BJ (cell line): ENCODE measurements around the gene TP53I11. TPM values are rescaled to one million over a fixed set of nuclear protein-coding genes. Genes with fewer than 3 reads are reported as not detected.

Experiments
- CTCF ChIA-PET: fragments of 350-600 bp; formaldehyde crosslinking; extraction: SDS; loops from one replicate; lab custom pipeline; 2021; ENCODE audit warnings: antibody characterized with exemption, inconsistent platforms; lab: Yijun Ruan, JAX
- POLR2A ChIA-PET: fragments of 300-600 bp; sonication (Branson Sonifier 250); formaldehyde crosslinking; extraction: SDS; loops from one replicate; lab custom pipeline; 2021; ENCODE audit warnings: antibody characterized with exemption; lab: Charles Lee
- DNase-seq: peaks from one replicate; pipeline ENCODE4 v3.0.0-alpha.2; 2011; ENCODE audit warnings: low read depth
- H3K27me3 ChIP-seq: 2 replicates; pipeline ENCODE4 v1.6.0; 2011; ENCODE audit warnings: low read length; ENCODE audit not compliant: control insufficient read depth, insufficient read depth
- H3K36me3 ChIP-seq: 2 replicates; pipeline ENCODE4 v1.5.1; 2011; ENCODE audit warnings: low read length; ENCODE audit not compliant: control insufficient read depth, insufficient read depth
- H3K4me3 ChIP-seq: 2 replicates; pipeline ENCODE4 v1.5.1; 2011; ENCODE audit warnings: low read depth, mild to moderate bottlenecking, control low read depth, low read length
- CTCF ChIP-seq: IDR thresholded peaks from 2 replicates; pipeline ENCODE4 v1.5.1; 2011; ENCODE audit warnings: low read depth, mild to moderate bottlenecking, control low read depth, inconsistent platforms, low read length, moderate library complexity; ENCODE audit not compliant: insufficient read depth
- polyA plus RNA-seq: library from polyadenylated mRNA; depleted of rRNA; stranded (reverse); fragments of >200 nt; gene quantifications from 2 replicates; pipeline ENCODE4 v1.2.3, GENCODE V29; 2011

Gene TP53I11
- polyA plus RNA-seq, 1 experiment, result 29.6 TPM

DNA sequence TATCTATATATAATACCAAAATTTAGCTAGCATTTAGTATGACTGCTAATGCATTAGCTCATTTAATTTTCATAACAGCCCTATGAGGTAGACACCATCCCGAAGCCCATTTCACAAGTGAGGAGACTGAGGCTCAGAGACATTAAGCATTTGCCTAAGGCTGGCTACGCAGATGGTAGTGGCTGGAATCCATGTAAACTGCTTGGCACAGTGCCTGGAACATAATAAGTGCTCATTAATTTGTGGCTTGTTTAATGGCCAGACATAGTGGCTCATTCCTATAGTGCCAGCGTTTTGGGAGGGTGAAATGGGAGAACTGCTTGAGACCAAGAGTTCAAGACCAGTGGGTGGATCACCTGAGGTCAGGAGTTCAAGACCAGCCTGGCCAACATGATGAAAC, 17.8 kb upstream of the TP53I11 start:
- ChIA-PET CTCF (interaction anchor here (0.7 to 2.0 kb wide), 5 partner anchors 32 to 347 kb away, joined by 3 to 8 read pairs (median 3); no protein-coding TSS in a partner anchor), POLR2A (no interaction called here)
- no peak for DNase-seq
- Histone ChIP-seq H3K27me3 (peaks cover 1% of the 10 kb centered on the region), H3K4me3 (no peak overlapping the region), H3K36me3 (no peaks in the 10 kb centered on the region)
- TF ChIP-seq CTCF, result no peak

GRCh38 chr11:44967930-44968496, 17.3 kb upstream of the TP53I11 start:
- ChIA-PET POLR2A (no interaction called here), CTCF (interaction anchor here (1.2 to 2.0 kb wide), 2 partner anchors 135 to 346 kb away, joined by 3 to 5 read pairs; no protein-coding TSS in a partner anchor)
- no peak for TF ChIP-seq CTCF
- no peak for DNase-seq
- H3K36me3 ChIP-seq, result no peaks in the 10 kb centered on the region
- H3K27me3 ChIP-seq, result peaks cover 1% of the 10 kb centered on the region
- no peak overlapping the region for H3K4me3 ChIP-seq

DNA sequence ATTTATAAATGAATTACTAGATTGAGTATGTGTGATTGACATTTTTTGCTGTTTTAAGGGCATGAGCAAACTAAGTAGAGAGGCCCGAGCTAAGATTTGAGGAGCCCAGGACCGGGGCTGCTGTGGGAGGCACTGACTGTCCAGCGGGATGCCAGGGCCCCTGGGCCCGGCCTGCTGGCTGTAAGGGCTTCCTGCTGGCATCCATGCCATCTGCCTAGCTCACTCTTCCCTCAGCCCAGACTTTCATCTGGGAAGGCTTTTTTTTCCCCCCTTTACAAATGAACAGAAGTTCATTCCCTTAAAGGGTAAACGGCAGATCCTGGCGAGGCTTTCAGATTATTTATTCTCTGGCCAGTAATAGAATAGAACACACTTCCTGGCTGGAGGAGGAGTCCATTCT, 16.0 kb upstream of the TP53I11 start:
- no peak overlapping the region for H3K4me3 ChIP-seq
- CTCF ChIA-PET, result interaction anchor here (1.3 to 2.0 kb wide), 2 partner anchors 83 to 131 kb away, joined by 3 to 5 read pairs; no protein-coding TSS in a partner anchor
- H3K36me3 ChIP-seq, result no peaks in the 10 kb centered on the region
- POLR2A ChIA-PET, result no interaction called here
- TF ChIP-seq CTCF, result no peak
- H3K27me3 ChIP-seq, result no peaks in the 10 kb centered on the region; the same call in 1 of the 2 replicates
- DNase-seq, result no peak

DNA sequence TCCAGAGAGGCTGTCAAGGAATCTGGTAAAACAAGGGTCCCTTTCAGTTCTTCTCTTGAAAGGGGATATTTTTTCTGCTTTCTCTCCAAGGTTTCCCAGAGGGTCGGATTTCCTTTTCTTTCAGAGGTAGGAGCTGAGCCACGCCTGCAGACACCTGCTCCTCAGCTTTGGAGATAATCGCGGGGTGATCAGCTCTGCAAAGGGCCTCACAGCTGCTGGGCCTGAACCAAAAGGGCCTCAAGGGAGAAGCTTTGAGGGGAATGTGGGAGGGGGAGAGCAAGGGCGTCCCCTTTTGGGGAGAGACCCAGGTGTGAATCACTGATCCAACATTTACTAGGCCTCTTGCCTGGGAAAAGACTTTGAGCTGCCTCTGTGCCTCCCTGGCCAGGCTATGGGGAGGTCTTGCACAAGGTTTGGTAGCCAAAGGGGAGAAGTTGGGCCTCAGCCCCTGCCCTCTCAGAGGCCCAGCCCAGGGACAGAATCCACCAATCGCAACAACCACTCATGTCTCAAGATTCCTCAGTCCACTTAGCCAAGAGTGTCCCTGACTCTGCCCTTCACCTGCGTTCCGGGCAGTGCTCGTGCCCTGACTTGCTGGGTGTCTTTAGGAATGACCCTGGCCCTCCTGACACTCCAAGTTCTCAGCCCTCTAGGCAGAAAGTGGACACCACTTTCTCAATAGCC, 14.0 kb upstream of the TP53I11 start:
- Histone ChIP-seq H3K36me3 (no peaks in the 10 kb centered on the region), H3K4me3 (no peak overlapping the region), H3K27me3 (peaks cover 3% of the 10 kb centered on the region; the same call in 1 of the 2 replicates)
- ChIA-PET CTCF (interaction anchor here (1.0 to 2.0 kb wide), 5 partner anchors 10 to 145 kb away, joined by 3 to 5 read pairs (median 4); no protein-coding TSS in a partner anchor), POLR2A (no interaction called here)
- DNase-seq, result no peak
- TF ChIP-seq CTCF, result no peak

DNA sequence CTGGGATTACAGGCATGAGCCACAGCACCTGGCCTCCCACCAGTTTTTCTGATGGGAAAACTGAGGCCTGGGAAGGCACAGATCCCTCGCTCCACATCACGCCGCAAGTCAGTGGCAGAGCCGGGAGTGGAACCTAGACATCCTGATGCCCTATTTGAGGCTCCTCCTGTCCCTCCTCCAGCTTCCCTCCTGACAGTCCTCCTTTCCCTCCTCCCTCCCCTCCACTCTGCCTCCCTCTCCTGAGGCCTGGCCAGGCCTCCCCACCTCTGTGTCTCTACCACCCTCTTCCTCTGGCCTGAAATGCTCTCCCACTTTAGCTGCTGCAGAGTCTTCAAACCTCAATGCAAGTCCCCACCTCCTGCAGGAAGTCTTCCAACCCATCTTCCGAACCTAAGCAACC, 13.3 kb upstream of the TP53I11 start:
- peaks cover 3% of the 10 kb centered on the region; the same call in 1 of the 2 replicates for H3K27me3 ChIP-seq
- POLR2A ChIA-PET, result no interaction called here
- H3K36me3 ChIP-seq, result no peaks in the 10 kb centered on the region
- no peak for TF ChIP-seq CTCF
- DNase-seq, result no peak
- H3K4me3 ChIP-seq, result no peak overlapping the region
- CTCF ChIA-PET, result interaction anchor here (1.0 kb wide), 2 partner anchors 13 to 24 kb away, joined by 3 to 4 read pairs; no protein-coding TSS in a partner anchor
